ENCODE results near the gene NPAS4. TPM values are rescaled to one million over a fixed set of nuclear protein-coding genes. Genes with fewer than 3 reads are reported as not detected.
"Not testable (repeated sequence)": the region's sequence is repeated elsewhere in the genome, so short reads cannot be mapped to it uniquely, and the experiment has no call there.

Gene NPAS4
- total RNA-seq (2022) (not detected in 2 replicates), Bru-seq, nascent RNA (not detected), BruChase-seq, experiment 1, labeled RNA remaining after a 6-hour chase (percentile 11 among the genes with signal in this experiment), BruChase-seq, experiment 2, labeled RNA remaining after a 2-hour chase (not detected)
- long read RNA-seq: 0 reads

- no peak for TF ChIP-seq CTCF (IDR thresholded peaks at IDR 0.05; ENCODE audit: unreplicated experiment)
- Mint-ChIP-seq H3K4me1 (ENCODE audit: insufficient read depth, unreplicated experiment) (peaks cover 17% of the 10 kb centered on the region), H3K27me3 (ENCODE audit: insufficient read depth, unreplicated experiment) (peaks cover 65% of the 10 kb centered on the region), H3K9me3 (ENCODE audit: unreplicated experiment) (peaks cover 7% of the 10 kb centered on the region), H3K36me3 (ENCODE audit: insufficient read depth, unreplicated experiment) (peaks cover 6% of the 10 kb centered on the region), H3K27ac (ENCODE audit: low read depth, unreplicated experiment) (no peak within 1 kb of the TSS), H3K4me3 (ENCODE audit: unreplicated experiment) (no peak within 1 kb of the TSS)
- CTCF ChIA-PET: interaction anchor here (0.5 to 5.5 kb wide), 8 partner anchors 9 to 446 kb away, joined by 3 to 31 read pairs (median 4); partner anchors contain the start of gene MRPL11
- POLR2A ChIA-PET: interaction anchor here (0.6 to 1.3 kb wide), 8 partner anchors 9 to 256 kb away, joined by 3 to 6 read pairs (median 4); partner anchors contain the start of genes DPP3 and MRPL11
- no TSS peak for BruUV-seq (replicated peaks)
- intact Hi-C loops (cut with micrococcal nuclease): no loop called here
- no peak for DNase-seq (ENCODE audit: unreplicated experiment)
These were observed at the start of gene NPAS4 for GRCh38 chr11:66420671-66421476. TSS of gene NPAS4 (plus strand) at chr11:66421035. CDS start at chr11:66421180, 145 bp downstream.

GRCh38 chr11:66371627-66372415 lies 49.0 kb upstream of the NPAS4 start, which contains the start of gene SLC29A2:
TSS of gene SLC29A2 (minus strand) at chr11:66371760. CDS start at chr11:66371591, 169 bp downstream.
- no TSS peak for BruUV-seq (replicated peaks)
- Mint-ChIP-seq H3K4me1 (ENCODE audit: insufficient read depth, unreplicated experiment) (peaks cover 8% of the 10 kb centered on the region), H3K27me3 (ENCODE audit: insufficient read depth, unreplicated experiment) (no peaks in the 10 kb centered on the region), H3K36me3 (ENCODE audit: insufficient read depth, unreplicated experiment) (peaks cover 8% of the 10 kb centered on the region), H3K9me3 (ENCODE audit: unreplicated experiment) (no peaks in the 10 kb centered on the region), H3K4me3 (ENCODE audit: unreplicated experiment) (peak within 1 kb of the TSS; percentile 76), H3K27ac (ENCODE audit: low read depth, unreplicated experiment) (no peak within 1 kb of the TSS)
- no peak for TF ChIP-seq CTCF (IDR thresholded peaks at IDR 0.05; ENCODE audit: unreplicated experiment)
- intact Hi-C loops (cut with micrococcal nuclease): no loop called here
- ChIA-PET POLR2A (interaction anchor here (0.6 to 2.5 kb wide), 15 partner anchors 8 to 603 kb away, joined by 3 to 8 read pairs (median 4); partner anchors contain the start of genes B4GAT1, BRMS1, RBM4 and YIF1A), CTCF (interaction anchor here (0.5 to 5.4 kb wide), 7 partner anchors 8 to 88 kb away, joined by 3 to 38 read pairs (median 4); no protein-coding TSS in a partner anchor)
- DNase-seq (ENCODE audit: unreplicated experiment): peak; percentile 81

- Mint-ChIP-seq H3K4me3 (ENCODE audit: unreplicated experiment) (no peak overlapping the region), H3K9me3 (ENCODE audit: unreplicated experiment) (no peaks in the 10 kb centered on the region), H3K27me3 (ENCODE audit: insufficient read depth, unreplicated experiment) (no peaks in the 10 kb centered on the region), H3K36me3 (ENCODE audit: insufficient read depth, unreplicated experiment) (peaks cover 7% of the 10 kb centered on the region), H3K27ac (ENCODE audit: low read depth, unreplicated experiment) (no peak overlapping the region), H3K4me1 (ENCODE audit: insufficient read depth, unreplicated experiment) (peaks cover 8% of the 10 kb centered on the region)
- no TSS peak for BruUV-seq (replicated peaks)
- no peak for TF ChIP-seq CTCF (IDR thresholded peaks at IDR 0.05; ENCODE audit: unreplicated experiment)
- CTCF ChIA-PET: interaction anchor here (0.6 to 5.4 kb wide), 4 partner anchors 12 to 61 kb away, joined by 3 to 38 read pairs (median 6); no protein-coding TSS in a partner anchor
- intact Hi-C loops (cut with micrococcal nuclease): no loop called here
- no peak for DNase-seq (ENCODE audit: unreplicated experiment)
- POLR2A ChIA-PET: interaction anchor here (0.6 to 1.6 kb wide), 4 partner anchors 8 to 99 kb away, joined by 3 to 5 read pairs (median 4); partner anchors contain the start of gene BRMS1
These were observed 47.6 kb upstream of the NPAS4 start for GRCh38 chr11:66373265-66373664.

- BruUV-seq (replicated peaks); H3K27me3 Mint-ChIP-seq (ENCODE audit: insufficient read depth, unreplicated experiment); intact Hi-C loops (cut with micrococcal nuclease); H3K9me3 Mint-ChIP-seq (ENCODE audit: unreplicated experiment); DNase-seq (ENCODE audit: unreplicated experiment); H3K36me3 Mint-ChIP-seq (ENCODE audit: insufficient read depth, unreplicated experiment); H3K4me3 Mint-ChIP-seq (ENCODE audit: unreplicated experiment); H3K4me1 Mint-ChIP-seq (ENCODE audit: insufficient read depth, unreplicated experiment); H3K27ac Mint-ChIP-seq (ENCODE audit: low read depth, unreplicated experiment): not testable (repeated sequence)
- POLR2A ChIA-PET: interaction anchor here (0.6 to 1.6 kb wide), 4 partner anchors 13 to 175 kb away, joined by 3 to 5 read pairs (median 4); partner anchors contain the start of gene BRMS1
- CTCF ChIA-PET: interaction anchor here (0.6 to 5.4 kb wide), 6 partner anchors 12 to 809 kb away, joined by 3 to 38 read pairs (median 4); no protein-coding TSS in a partner anchor
These were observed 47.0 kb upstream of the NPAS4 start for GRCh38 chr11:66373690-66374287.

Measured in MCF 10A (cell line).